GM10266 (cell line): ENCODE results near the gene NEU4.
"Not testable (repeated sequence)": the region's sequence is repeated elsewhere in the genome, so short reads cannot be mapped to it uniquely, and the experiment has no call there.

Experiments
- DNase-seq: peaks from one replicate; pipeline ENCODE4 v3.0.0; 2012; ENCODE audit errors: extremely low spot score
- CTCF ChIP-seq: IDR thresholded peaks from 2 replicates; pipeline ENCODE4 v1.5.1; 2012; ENCODE audit warnings: mild to moderate bottlenecking, low read depth; ENCODE audit not compliant: control insufficient read depth, insufficient read depth; ENCODE audit errors: missing control alignments

The NEU4 gene

DNA sequence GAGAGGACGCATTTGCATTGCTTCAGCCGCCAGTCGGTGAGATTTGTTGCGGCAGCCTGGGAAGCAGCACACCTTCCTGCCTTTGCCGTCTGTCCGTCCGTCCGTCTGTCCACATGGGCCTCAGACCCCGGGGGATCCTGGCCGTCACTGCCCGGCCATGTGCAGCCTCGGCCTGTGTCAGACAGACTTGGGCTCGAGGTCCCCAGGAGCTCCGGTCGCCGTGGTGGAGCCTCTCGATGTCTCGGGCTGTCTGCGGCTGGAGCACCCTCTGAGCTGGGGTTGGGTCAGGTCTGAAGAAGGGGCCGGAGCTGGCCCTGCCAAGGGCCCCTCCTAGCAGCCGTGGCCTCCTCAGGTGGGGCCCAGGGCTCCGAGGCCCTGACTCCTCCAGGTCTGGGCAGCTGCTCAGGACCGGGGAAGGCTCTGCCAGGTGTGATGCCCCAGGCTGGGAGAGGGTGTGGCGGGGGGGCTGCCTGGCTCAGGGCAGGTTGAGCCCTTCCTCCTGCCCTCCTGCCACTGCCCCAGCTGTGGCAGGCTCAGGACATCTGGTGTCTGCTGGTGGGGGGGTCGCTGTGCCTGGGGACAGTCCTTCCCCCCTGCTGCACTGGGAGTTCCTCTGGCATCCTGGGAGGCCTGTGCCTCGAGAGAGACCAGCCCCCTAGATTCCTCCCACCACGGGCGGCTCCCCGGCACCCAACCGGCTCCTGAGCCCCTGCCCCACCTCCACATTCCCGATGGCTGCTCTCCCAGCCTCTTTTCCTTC lies 11.8 kb downstream of the NEU4 start:
- DNase-seq: no peak
- no peak for TF ChIP-seq CTCF

DNA sequence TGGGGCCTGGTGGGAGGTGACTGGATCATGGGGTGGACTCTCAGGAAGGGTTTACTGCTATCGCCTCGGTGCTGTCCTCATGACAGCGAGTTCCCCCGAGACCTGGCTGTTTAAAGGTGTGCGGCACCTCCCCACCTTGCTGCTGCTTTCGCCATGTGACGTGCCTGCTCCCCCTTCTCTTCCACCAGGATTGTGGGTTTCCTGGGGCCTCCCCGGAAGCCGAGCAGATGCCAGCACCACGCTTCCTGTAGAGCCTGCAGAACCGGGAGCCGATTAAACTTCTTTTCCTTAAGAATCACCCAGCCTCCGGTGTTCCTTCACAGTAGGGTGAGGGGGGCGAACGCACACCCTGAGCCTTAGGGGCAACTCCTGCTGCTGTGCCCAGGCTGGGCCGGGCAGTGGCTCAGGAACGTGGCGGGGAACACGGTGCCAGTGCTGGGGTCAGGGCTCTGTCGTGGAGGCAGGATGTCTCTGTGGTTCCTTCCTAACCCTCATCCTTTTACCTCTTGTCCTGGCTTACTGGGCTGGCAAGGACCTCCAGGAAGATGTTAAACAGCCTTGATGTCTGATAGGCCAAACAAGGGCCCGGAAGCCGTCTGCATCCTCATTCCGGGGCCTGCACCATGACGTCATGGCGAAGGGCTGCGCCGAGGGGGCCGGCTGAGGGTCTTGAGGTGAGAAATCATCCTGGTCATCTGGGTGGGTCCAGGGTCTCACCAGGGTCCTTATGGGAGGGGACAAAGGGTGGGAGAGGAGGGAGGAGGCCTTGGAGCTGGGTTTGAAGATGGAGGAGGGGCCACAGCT lies 12.7 kb downstream of the NEU4 start:
- TF ChIP-seq CTCF: no peak
- DNase-seq: no peak

DNA sequence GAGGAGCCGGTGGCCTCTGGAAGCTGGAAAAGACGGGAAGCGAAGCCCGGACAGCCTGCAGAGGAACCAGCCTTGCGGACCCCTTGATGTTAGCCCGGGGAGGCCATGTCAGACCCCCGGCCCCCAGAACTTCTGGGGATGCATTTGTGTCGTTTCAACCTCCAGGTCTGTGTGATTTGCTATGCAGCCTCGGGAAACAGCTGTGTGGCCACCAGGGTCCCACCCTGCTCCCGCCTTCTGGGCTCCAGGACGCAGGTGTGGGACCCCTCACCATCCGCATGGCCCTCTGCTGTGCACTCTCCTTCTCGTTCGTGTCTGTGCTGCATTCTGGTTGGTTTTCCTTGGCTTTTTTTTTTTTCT lies 13.3 kb downstream of the NEU4 start:
- TF ChIP-seq CTCF: no peak
- DNase-seq: no peak

- not testable (repeated sequence) for DNase-seq
Measured at GRCh38 chr2:241823531-241824437, 14.8 kb downstream of the NEU4 start.

DNA sequence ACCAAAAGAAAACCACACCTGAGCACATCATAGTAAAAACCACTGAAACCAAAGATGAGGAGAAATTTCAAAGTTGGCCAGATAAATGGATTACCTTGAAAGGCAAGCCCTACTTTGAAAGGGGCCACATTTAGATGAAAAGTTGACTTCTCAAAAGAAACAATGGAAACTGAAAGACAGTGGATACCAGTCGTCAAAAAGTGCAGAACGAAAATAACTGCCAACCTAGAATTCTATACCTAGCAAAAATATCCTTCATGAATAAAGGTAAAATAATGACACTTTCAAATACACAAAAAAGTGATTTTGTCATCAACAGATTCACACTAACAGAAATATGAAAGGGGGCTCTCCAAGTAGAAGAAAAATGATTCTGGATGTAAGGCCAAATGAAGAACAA lies 18.4 kb downstream of the NEU4 start:
- no peak for DNase-seq
- TF ChIP-seq CTCF: no peak

- TF ChIP-seq CTCF: no peak
- DNase-seq: no peak
Measured at GRCh38 chr2:241833101-241833663, 24.2 kb downstream of the NEU4 start.

GRCh38 chr2:241833756-241834526 lies 24.9 kb downstream of the NEU4 start:
- DNase-seq: not testable (repeated sequence)
